ENCODE measurements around the gene MROH7.

MROH7 gene

GRCh38 chr1:54664364-54664763 is 22.8 kb downstream of the MROH7 start:
- no peak for TF ChIP-seq CTCF (conservative IDR thresholded peaks at IDR 0.05; ENCODE audit: low read depth)
- no peak for DNase-seq (ENCODE audit: low spot score)
- POLR2A ChIA-PET (ENCODE audit: low non-redundant PET), result no interaction called here
- CTCF ChIA-PET, result interaction anchor here (0.8 kb wide), 1 partner anchor 17 kb away, joined by 4 read pairs; no protein-coding TSS in a partner anchor
- no peak overlapping the region for H3K27ac ChIP-seq

DNA sequence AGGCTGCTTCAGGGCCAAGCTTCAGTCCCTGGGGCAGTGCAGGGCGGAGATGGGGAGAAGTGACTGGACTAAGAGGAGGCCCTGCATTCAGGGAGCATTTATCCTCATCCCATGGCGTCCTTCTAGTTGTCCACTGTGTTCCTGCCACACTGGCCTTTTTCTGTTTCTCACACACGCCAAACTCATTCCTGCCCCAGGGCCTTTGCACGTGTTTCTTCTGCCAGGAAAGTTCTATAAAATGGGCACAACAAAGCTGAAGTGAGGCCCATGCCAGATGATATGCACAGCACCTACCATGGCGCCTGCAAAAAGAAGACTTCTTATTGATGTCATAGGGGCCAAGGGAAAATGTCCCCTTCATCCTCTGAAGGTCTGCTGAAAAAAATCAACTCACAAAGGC is 24.3 kb downstream of the MROH7 start:
- TF ChIP-seq CTCF (conservative IDR thresholded peaks at IDR 0.05; ENCODE audit: low read depth), result no peak
- DNase-seq (ENCODE audit: low spot score), result no peak
- no peak overlapping the region for H3K27ac ChIP-seq
- POLR2A ChIA-PET (ENCODE audit: low non-redundant PET), result no interaction called here
- CTCF ChIA-PET, result no interaction called here

DNA sequence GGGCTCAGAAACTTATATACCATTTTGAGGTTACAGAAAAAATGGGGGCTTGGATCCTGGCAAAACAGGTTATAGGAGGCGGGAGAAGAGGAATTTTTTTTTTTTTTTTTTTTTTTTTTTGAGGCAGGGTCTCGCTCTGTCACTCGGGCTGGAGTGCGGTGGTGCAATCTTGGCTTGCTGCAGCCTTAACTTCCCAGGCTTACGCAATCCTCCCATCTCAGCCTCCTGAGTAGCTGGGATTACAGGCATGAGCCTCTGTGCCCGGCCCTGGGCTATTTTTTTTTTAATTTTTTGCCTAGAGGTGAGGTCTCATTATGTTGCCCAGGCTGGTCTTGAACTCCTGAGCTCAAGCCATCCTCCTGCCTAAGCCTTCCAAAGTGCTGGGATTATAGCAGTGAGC is 24.7 kb downstream of the MROH7 start:
- DNase-seq (ENCODE audit: low spot score), result no peak
- ChIA-PET POLR2A (ENCODE audit: low non-redundant PET) (no interaction called here), CTCF (no interaction called here)
- no peak overlapping the region for H3K27ac ChIP-seq
- TF ChIP-seq CTCF (conservative IDR thresholded peaks at IDR 0.05; ENCODE audit: low read depth), result no peak

GRCh38 chr1:54667797-54668196 is 26.2 kb downstream of the MROH7 start:
- no peak overlapping the region for H3K27ac ChIP-seq
- TF ChIP-seq CTCF (conservative IDR thresholded peaks at IDR 0.05; ENCODE audit: low read depth), result no peak
- CTCF ChIA-PET, result interaction anchor here (0.7 kb wide), 1 partner anchor 148 kb away, joined by 3 read pairs; no protein-coding TSS in a partner anchor
- no peak for DNase-seq (ENCODE audit: low spot score)
- POLR2A ChIA-PET (ENCODE audit: low non-redundant PET), result no interaction called here

- H3K27ac ChIP-seq, result no peak overlapping the region
- CTCF ChIA-PET, result no interaction called here
- TF ChIP-seq CTCF (conservative IDR thresholded peaks at IDR 0.05; ENCODE audit: low read depth), result no peak
- no peak for DNase-seq (ENCODE audit: low spot score)
- POLR2A ChIA-PET (ENCODE audit: low non-redundant PET), result no interaction called here
These were observed 27.0 kb downstream of the MROH7 start for GRCh38 chr1:54668567-54668966.

DNA sequence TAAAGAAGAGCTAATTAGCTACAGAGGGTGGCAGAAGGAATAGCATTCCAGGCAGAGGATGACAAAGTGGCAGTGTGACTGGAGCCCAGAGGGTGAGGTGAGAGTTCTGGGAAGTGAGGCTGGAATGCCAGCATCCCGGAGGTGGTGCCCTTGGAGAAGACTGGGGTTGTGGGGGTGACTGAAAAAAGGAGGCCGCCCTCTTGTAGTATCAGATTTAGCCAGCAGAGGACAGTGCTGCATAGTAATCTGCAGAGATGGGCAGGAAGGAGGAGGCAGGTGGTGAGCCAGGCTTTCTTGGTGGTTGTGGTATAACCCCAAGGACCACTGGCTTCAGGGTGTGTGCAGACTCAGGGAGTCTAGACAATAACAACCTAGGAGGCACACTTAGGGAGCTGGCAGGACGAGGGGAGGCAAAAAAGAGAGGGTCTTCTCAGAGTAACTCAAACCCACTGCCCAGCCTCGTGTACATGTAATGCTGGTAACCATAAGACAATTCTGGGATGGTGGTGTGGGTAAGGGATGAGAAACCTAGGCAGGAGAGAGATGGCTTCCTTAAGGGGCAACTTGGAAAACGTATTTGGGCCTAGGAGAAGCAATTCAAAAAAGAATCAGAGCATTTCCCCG is 30.5 kb downstream of the MROH7 start:
- TF ChIP-seq CTCF (conservative IDR thresholded peaks at IDR 0.05; ENCODE audit: low read depth), result peak; percentile 74
- CTCF ChIA-PET, result interaction anchor here (0.6 kb wide), 1 partner anchor 437 kb away, joined by 5 read pairs; no protein-coding TSS in a partner anchor
- H3K27ac ChIP-seq, result no peak overlapping the region
- POLR2A ChIA-PET (ENCODE audit: low non-redundant PET), result no interaction called here
- peak; percentile 57 for DNase-seq (ENCODE audit: low spot score)

Measured in RWPE1 (cell line).